NAMALWA (cell line): ENCODE results near the gene UTP14A.
A peak's percentile ranks its signal among the peaks of the same experiment; 100 is the strongest.

Experiments used
- DNase-seq: peaks from one replicate; pipeline ENCODE4 v3.0.0-alpha.2; 2015; ENCODE audit warnings: low spot score

Gene UTP14A

DNA sequence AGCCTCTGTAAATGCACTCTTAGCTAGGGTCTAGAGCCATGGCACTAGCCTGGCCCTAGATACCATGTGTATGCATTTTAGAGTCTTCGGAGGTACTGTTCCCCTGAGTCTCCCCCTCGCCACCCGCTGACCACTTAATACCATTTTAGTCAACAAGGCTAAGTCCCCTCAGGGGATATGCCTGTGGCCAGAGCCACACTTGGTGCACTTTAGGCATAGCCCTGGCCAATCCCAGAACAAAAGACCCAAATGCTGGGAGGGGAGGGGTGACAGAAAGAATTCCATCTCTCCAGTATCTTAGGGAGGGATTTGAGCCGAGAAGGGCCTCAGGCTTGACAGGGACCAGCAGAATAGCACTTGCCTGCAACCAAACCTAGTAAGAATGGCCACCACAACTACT, 47.9 kb downstream of the UTP14A start:
- no peak for DNase-seq

DNA sequence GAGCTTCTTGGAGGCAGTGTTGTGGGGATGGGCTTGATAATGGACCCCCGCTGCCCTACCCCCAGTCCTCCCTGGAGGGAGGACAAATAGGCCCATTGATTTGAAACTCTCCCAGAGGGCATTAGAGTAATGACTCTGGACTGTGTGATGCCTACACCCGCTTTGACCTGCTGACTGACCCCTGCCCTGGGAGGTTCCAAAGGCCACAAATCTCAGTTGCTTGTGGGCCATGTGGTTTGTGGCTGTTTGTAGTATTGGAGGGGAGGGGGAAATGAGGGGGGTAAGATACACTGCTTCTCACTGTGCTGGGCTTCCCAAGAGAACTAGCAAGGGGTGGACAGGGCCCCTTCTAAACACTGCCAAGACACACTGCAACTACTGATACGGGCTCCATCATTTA, 48.8 kb downstream of the UTP14A start:
- no peak for DNase-seq

DNA sequence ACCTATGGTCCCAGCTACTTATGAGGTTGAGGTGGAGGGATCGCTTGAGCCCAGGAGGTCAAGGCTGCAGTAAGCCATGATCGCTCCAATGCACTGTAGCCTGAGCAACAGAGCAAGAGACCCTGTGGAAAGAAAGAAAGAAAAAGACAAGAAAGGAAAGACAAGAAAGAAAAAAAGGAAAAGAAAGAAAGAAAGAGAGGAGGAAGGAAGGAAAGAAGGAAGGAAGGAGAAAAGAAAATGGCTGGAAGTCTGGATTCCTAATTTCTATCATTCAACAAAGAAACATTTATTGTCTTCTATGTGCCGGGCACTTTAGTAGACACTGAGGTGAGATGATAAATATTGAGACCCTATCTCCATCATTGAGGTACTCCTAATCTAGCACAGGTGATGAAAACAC, 49.7 kb downstream of the UTP14A start:
- DNase-seq: no peak

- DNase-seq: no peak
Observed at GRCh38 chrX:129956145-129956544, 50.2 kb downstream of the UTP14A start.

- no peak for DNase-seq
Observed at GRCh38 chrX:129956765-129957164, 50.8 kb downstream of the UTP14A start.

DNA sequence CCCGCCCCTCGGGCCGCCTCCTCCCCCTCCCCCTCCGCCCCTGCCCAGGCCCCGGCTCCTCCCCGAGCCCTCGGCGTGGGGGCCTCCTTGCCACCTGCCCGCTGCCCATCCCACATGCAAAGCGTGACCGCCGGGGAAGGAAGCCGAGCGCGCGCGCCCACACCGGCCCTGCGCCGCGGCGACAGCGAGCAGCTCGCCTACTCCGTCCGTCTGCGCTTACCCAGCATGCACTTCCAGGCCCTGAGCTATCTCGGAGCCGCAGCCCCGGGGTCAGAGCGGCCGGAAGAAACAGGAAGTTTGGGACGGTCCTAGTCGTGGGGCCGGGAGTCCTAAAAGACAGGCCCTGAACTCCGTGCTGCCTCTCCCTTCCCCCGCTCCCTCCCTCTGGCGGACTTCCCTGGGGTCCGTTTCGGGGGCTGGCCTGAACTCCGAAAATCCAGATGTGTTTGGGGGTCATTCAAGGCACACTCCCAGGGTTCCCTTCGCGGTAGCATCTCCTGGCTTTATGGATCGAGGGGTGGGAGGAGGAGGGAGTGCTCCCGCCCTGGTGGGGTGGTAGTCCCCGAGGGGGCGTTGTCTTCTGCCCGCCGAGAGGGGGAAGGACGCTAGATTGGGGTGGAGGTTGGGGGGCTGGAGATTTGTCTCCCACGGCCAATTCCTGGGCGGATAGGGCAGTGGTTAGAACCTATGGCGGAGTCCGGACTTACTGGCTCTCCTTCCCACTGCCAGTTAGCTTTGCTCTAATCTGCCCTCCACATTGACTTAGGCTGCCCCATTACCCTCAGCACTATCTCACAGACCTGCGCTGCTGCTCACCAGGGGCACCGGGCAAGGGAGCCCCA, 51.5 kb downstream of the UTP14A start:
- peak; percentile 70 for DNase-seq

DNA sequence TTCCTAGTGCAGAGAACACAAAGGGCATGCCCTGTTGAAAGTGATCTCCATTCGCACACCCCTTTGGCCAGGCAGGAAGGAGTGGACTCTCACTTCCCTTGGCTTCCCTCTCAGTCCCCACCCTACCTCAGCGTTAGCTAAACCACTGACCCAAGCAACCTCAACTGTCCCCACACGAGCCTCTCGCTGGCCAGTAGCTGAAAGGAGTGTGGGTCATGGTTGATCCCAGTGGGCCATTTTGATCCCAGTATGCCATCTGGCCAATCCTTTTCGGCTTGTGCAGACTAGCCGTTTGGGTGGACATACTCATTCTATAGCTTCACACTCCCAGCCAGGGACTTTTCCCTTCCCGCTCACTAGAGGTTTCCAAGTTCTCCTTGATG, 52.1 kb downstream of the UTP14A start:
- DNase-seq: no peak

- no peak for DNase-seq
Observed at GRCh38 chrX:129958814-129959492, 53.0 kb downstream of the UTP14A start.

DNA sequence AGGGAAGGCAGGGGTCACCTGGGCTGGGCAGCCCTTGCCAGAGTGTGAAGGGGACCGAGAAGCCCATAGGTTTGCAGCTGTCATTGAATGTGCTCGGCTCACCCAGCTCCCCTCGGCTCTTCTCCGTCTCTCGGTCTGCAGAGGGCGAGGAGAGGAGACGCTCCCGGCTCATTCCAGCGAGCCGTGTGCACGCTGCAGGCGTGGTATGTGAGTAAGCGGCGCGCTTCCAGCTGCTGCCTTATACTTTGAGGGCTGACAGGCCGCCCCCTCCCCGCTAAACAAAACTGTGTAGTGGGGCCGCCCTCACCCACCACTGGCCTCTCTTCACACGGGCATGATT, 53.5 kb downstream of the UTP14A start:
- DNase-seq: no peak

DNA sequence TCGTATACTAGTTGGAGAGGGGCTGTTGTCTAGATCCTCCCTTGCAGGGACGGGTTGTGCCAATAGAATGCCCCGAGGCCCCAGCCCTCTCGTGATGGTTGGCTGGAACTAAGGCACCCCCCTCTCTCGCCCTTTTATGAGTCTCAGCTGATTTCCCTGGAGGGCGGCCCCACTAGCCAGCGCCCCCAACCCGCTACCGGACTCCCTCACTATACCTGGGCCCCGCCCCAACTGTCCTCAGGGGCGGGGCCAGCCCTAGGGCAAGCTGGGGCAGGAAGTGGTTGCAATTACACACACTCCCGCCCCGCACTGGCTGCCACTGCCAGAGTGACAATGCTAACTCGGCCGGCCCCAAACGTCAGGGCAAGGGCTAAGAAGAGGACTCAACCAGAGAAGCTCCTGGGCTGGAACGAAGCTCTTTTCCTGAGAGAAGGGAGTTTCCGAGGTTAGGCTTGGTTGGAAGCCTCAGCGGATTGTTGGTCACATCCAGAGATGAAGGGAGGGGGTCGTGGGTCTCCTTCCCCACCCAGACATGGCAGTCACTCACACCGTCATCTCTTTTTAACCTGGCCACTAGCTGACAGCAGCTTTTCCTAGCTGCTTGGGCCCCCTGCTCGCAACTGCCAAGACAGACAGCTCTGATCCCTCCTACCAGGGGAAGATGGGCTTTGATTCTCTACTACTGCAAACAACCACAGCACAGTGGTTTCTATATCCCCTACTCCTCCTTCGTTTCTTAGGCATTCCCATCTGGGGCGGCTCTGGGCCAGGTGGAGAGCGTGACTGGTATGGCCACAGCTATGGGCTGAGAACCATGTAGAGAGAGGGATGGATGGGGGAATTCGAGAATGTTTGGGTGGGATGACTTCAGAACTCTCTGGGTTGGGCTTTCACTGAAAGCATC, 55.5 kb downstream of the UTP14A start:
- peak; percentile 88 for DNase-seq

GRCh38 chrX:129963729-129964128, 57.8 kb downstream of the UTP14A start:
- DNase-seq: no peak

- DNase-seq: no peak
Observed at GRCh38 chrX:129965166-129965565, 59.2 kb downstream of the UTP14A start.

- no peak for DNase-seq
Observed at GRCh38 chrX:129968968-129969367, 63.0 kb downstream of the UTP14A start.

DNA sequence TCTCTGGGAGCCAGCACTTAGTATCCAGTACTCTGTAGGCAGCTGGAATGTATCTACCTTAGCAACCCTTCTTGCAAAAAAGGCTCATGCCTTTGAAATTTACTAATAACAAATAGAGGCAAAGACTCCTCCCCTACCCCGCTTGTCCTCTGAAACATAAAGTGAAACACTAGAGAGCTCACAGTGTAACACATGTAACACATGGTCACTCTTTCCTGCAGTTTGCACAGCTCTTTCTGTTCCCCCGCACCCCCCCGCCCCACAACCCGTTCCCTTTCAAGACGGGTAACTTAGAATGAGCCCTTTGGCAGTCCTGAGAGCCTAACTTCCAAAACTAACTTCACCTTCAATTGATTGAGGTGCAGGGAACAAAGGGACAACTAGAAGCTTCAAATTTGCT, 70.5 kb downstream of the UTP14A start:
- no peak for DNase-seq
